Measurements from ENCODE around the gene SEMA5B.

- no peak for TF ChIP-seq POLR2A (IDR thresholded peaks at IDR 0.05; ENCODE audit: low read depth, low read length)
- no peak for TF ChIP-seq CTCF (conservative IDR thresholded peaks at IDR 0.05; ENCODE audit: low read depth, low read length)
- no peak for TF ChIP-seq SMC3 (IDR thresholded peaks at IDR 0.05; ENCODE audit: low read depth, low read length)
- no peak for TF ChIP-seq MAFK (IDR thresholded peaks at IDR 0.05; ENCODE audit: low read depth, low read length)
- no peak for TF ChIP-seq FOS (IDR thresholded peaks at IDR 0.05; ENCODE audit: low read depth, low read length)
- TF ChIP-seq NFE2L2 (IDR thresholded peaks at IDR 0.05; ENCODE audit: low read depth, low read length), result no peak
- TF ChIP-seq RCOR1 (IDR thresholded peaks at IDR 0.05; ENCODE audit: insufficient replicate concordance, low read length), result no peak
- TF ChIP-seq RAD21 (IDR thresholded peaks at IDR 0.05; ENCODE audit: low read length), result no peak
These were observed 165.2 kb downstream of the SEMA5B start for GRCh38 chr3:122862381-122862780.

Data from IMR-90 (cell line).